K562 (cell line): Measurements from ENCODE around the gene EGFL7. TPM values are rescaled to one million over a fixed set of nuclear protein-coding genes. Genes with fewer than 3 reads are reported as not detected.

Experiments used
- HEY1 ChIP-seq: fragments of 250-450 bp; sonication (Bioruptor Pico); IDR thresholded peaks from 2 replicates; pipeline ENCODE4 v1.5.0; 2020; ENCODE audit warnings: mild to moderate bottlenecking, moderate library complexity, borderline replicate concordance
- KLF6 ChIP-seq: fragments of 250-450 bp; sonication (Bioruptor Pico); IDR thresholded peaks from 2 replicates; pipeline ENCODE4 v1.4.0; 2020; ENCODE audit warnings: mild to moderate bottlenecking, moderate library complexity, borderline replicate concordance
- L3MBTL2 ChIP-seq: fragments of 450-650 bp; IDR thresholded peaks from 2 replicates; pipeline ENCODE4 v1.6.1; 2016; ENCODE audit warnings: mild to moderate bottlenecking, moderate library complexity
- POLR2H ChIP-seq: IDR thresholded peaks from 2 replicates; pipeline ENCODE4 v1.6.1; 2016; ENCODE audit warnings: missing genetic modification characterization, low read depth, mild to moderate bottlenecking, control low read depth, missing compliant biosample characterization, moderate library complexity
- SMARCB1 ChIP-seq: IDR thresholded peaks from 2 replicates; pipeline ENCODE4 v1.6.1; 2011; ENCODE audit warnings: improper control_type of control experiment, low read depth; ENCODE audit not compliant: insufficient read length
- SRF ChIP-seq, 2 experiments: fragments of 250-450, 450-650 bp in 1 of 2; sonication (Bioruptor Pico) in 1 of 2; sonication (generic) in 1 of 2; formaldehyde crosslinking; IDR thresholded peaks; 2 replicates each; pipeline versions ENCODE4 v1.5.0 to v1.5.1; 2020 to 2022; ENCODE audit warnings: mild to moderate bottlenecking in 1 of 2, missing genetic modification reagents in 1 of 2
- TAF7 ChIP-seq: fragments of 450-650 bp; IDR thresholded peaks from 2 replicates; pipeline ENCODE4 v1.6.1; 2016; ENCODE audit warnings: missing genetic modification characterization, missing compliant biosample characterization
- TSC22D4 ChIP-seq: fragments of 450-650 bp; IDR thresholded peaks from 2 replicates; pipeline ENCODE4 v1.6.1; 2016; ENCODE audit warnings: missing genetic modification characterization, missing biosample characterization, control low read depth
- ZNF280A ChIP-seq: fragments of 450-650 bp; IDR thresholded peaks from 2 replicates; pipeline ENCODE4 v1.6.1; 2018; ENCODE audit warnings: mild to moderate bottlenecking, low read depth; ENCODE audit not compliant: partially characterized antibody
- ZNF766 ChIP-seq: fragments of 200-800 bp; sonication (Bioruptor generic); conservative IDR thresholded peaks from 2 replicates; pipeline ENCODE4 v1.6.1; 2016; ENCODE audit warnings: missing genetic modification characterization, missing compliant biosample characterization
- ZSCAN32 ChIP-seq: fragments of 450-650 bp; formaldehyde crosslinking; IDR thresholded peaks from 2 replicates; pipeline ENCODE4 v1.4.0; 2020; ENCODE audit warnings: mild to moderate bottlenecking, moderate library complexity
- polyA plus RNA-seq, 8 experiments: library from polyadenylated mRNA; depleted of rRNA in 4 of 8; stranded (reverse) in 5 of 8; unstranded in 3 of 8; fragments of >200 nt; fragmentation: Nextera tagmentation in 2 of 8; fragmentation: Illumina TruSeq in 1 of 8; extraction: Ambion mirVana in 2 of 8; extraction: Trizol in 1 of 8; gene quantifications; 2 replicates each; pipeline versions ENCODE4 v1.2.1 to v1.2.3, GENCODE V29; 2011 to 2014; ENCODE audit warnings: inconsistent platforms in 1 of 8, missing spikeins in 1 of 8
- total RNA-seq, 7 experiments: library from RNA; depleted of rRNA in 6 of 7; stranded (reverse); fragments of >200 nt in 6 of 7; fragmentation: Illumina TruSeq in 2 of 7; extraction: Trizol in 2 of 7; gene quantifications; 2 replicates each; pipeline versions ENCODE4 v1.2.1 to v1.2.3, GENCODE V29; 2011 to 2021; ENCODE audit warnings: low replicate concordance in 1 of 7
- TF ChIP-seq, protein P1 (sequence below), 2 experiments: fragments of 450-650 bp; formaldehyde crosslinking in 1 of 2; IDR thresholded peaks; 2 replicates each; pipeline versions ENCODE4 v1.4.0 to v1.6.1; 2014 to 2020; ENCODE audit warnings: mild to moderate bottlenecking in 2 of 2, borderline replicate concordance in 1 of 2, low read depth in 1 of 2
- TF ChIP-seq, protein P2 (sequence below): fragments of 450-650 bp; IDR thresholded peaks from 2 replicates; pipeline ENCODE4 v1.6.1; 2016; ENCODE audit warnings: low read depth, mild to moderate bottlenecking, moderate library complexity
- TF ChIP-seq, protein P3 (sequence below): IDR thresholded peaks from 2 replicates; pipeline ENCODE4 v1.6.1; 2011; ENCODE audit warnings: borderline replicate concordance, low read depth, mild to moderate bottlenecking, moderate library complexity, low read length; ENCODE audit not compliant: insufficient read depth, poor library complexity, severe bottlenecking

Gene EGFL7
- total and polyA plus RNA-seq, 9 of the 15 experiments (the other 6 are each of a cell fraction or from before 2014, with no cell fraction given) = 1.5 to 286 (median 55.5) TPM

GRCh38 chr9:136673975-136674785 lies 11.5 kb downstream of the EGFL7 start (continued):
- TF ChIP-seq, protein P1, sequence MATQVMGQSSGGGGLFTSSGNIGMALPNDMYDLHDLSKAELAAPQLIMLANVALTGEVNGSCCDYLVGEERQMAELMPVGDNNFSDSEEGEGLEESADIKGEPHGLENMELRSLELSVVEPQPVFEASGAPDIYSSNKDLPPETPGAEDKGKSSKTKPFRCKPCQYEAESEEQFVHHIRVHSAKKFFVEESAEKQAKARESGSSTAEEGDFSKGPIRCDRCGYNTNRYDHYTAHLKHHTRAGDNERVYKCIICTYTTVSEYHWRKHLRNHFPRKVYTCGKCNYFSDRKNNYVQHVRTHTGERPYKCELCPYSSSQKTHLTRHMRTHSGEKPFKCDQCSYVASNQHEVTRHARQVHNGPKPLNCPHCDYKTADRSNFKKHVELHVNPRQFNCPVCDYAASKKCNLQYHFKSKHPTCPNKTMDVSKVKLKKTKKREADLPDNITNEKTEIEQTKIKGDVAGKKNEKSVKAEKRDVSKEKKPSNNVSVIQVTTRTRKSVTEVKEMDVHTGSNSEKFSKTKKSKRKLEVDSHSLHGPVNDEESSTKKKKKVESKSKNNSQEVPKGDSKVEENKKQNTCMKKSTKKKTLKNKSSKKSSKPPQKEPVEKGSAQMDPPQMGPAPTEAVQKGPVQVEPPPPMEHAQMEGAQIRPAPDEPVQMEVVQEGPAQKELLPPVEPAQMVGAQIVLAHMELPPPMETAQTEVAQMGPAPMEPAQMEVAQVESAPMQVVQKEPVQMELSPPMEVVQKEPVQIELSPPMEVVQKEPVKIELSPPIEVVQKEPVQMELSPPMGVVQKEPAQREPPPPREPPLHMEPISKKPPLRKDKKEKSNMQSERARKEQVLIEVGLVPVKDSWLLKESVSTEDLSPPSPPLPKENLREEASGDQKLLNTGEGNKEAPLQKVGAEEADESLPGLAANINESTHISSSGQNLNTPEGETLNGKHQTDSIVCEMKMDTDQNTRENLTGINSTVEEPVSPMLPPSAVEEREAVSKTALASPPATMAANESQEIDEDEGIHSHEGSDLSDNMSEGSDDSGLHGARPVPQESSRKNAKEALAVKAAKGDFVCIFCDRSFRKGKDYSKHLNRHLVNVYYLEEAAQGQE (IDR thresholded peaks at IDR 0.05; ENCODE audit: borderline replicate concordance) = no peak
- TF ChIP-seq, protein P1 (CRISPR knock-in tag; IDR thresholded peaks at IDR 0.05; ENCODE audit: low read depth) = no peak
- TF ChIP-seq HEY1 (no peak), L3MBTL2 (no peak), ZNF766 (CRISPR knock-in tag) (no peak), KLF6 (CRISPR knock-in tag) (no peak), ZSCAN32 (CRISPR knock-in tag) (no peak), TSC22D4 (no peak), TAF7 (tag) (no peak), POLR2H (tag) (no peak; the same call in 1 of the 2 replicates), SRF (CRISPR knock-in tag; IDR thresholded peaks at IDR 0.05) (no peak), ZNF280A (no peak), SMARCB1 (no peak)
- TF ChIP-seq, protein P2, sequence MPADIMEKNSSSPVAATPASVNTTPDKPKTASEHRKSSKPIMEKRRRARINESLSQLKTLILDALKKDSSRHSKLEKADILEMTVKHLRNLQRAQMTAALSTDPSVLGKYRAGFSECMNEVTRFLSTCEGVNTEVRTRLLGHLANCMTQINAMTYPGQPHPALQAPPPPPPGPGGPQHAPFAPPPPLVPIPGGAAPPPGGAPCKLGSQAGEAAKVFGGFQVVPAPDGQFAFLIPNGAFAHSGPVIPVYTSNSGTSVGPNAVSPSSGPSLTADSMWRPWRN = no peak
- TF ChIP-seq, protein P3, sequence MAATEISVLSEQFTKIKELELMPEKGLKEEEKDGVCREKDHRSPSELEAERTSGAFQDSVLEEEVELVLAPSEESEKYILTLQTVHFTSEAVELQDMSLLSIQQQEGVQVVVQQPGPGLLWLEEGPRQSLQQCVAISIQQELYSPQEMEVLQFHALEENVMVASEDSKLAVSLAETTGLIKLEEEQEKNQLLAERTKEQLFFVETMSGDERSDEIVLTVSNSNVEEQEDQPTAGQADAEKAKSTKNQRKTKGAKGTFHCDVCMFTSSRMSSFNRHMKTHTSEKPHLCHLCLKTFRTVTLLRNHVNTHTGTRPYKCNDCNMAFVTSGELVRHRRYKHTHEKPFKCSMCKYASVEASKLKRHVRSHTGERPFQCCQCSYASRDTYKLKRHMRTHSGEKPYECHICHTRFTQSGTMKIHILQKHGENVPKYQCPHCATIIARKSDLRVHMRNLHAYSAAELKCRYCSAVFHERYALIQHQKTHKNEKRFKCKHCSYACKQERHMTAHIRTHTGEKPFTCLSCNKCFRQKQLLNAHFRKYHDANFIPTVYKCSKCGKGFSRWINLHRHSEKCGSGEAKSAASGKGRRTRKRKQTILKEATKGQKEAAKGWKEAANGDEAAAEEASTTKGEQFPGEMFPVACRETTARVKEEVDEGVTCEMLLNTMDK = no peak
